Measurements from ENCODE around the gene AQP5.

Gene AQP5

GRCh38 chr12:49962861-49963765, 1.4 kb downstream of the AQP5 start:
- Histone ChIP-seq H3K27me3 (ENCODE audit: control insufficient read depth in 1 of 2, insufficient read depth in 2 of 2, low read length in 2 of 2) (peaks cover 31 to 36% of the 10 kb centered on the region in 2 donors), H3K4me3 (ENCODE audit: low read depth in 1 of 2, low read length in 2 of 2) (no peak overlapping the region), H3K27ac (ENCODE audit: low read depth, low read length) (no peak overlapping the region)

GRCh38 chr12:49963976-49964815, 2.5 kb downstream of the AQP5 start:
- Histone ChIP-seq H3K4me3 (ENCODE audit: low read depth in 1 of 2, low read length in 2 of 2) (no peak overlapping the region), H3K27me3 (ENCODE audit: control insufficient read depth in 1 of 2, insufficient read depth in 2 of 2, low read length in 2 of 2) (peaks cover 20 to 30% of the 10 kb centered on the region in 2 donors), H3K9ac (ENCODE audit: low read length) (no peak overlapping the region), H3K4me1 (ENCODE audit: insufficient read depth, low read length) (peaks cover 11% of the 10 kb centered on the region), H3K27ac (ENCODE audit: low read depth, low read length) (no peak overlapping the region), H3K9me3 (ENCODE audit: low read length) (no peaks in the 10 kb centered on the region), H3K36me3 (ENCODE audit: insufficient read depth, low read length) (no peaks in the 10 kb centered on the region)

More at GRCh38 chr12:49962861-49963765, 1.4 kb downstream of the AQP5 start:
- Histone ChIP-seq H3K4me1 (ENCODE audit: insufficient read depth, low read length) (peaks cover 11% of the 10 kb centered on the region), H3K9ac (ENCODE audit: low read length) (no peak overlapping the region), H3K36me3 (ENCODE audit: insufficient read depth, low read length) (no peaks in the 10 kb centered on the region), H3K9me3 (ENCODE audit: low read length) (no peaks in the 10 kb centered on the region)

GRCh38 chr12:49964849-49965624, 3.4 kb downstream of the AQP5 start:
- H3K36me3 ChIP-seq (ENCODE audit: insufficient read depth, low read length) = no peaks in the 10 kb centered on the region
- no peaks in the 10 kb centered on the region for H3K9me3 ChIP-seq (ENCODE audit: low read length)
- no peak overlapping the region for H3K27ac ChIP-seq (ENCODE audit: low read depth, low read length)
- H3K27me3 ChIP-seq (ENCODE audit: control insufficient read depth in 1 of 2, insufficient read depth in 2 of 2, low read length in 2 of 2) = peaks cover 12 to 22% of the 10 kb centered on the region in 2 donors
- no peak overlapping the region for H3K4me3 ChIP-seq (ENCODE audit: low read depth in 1 of 2, low read length in 2 of 2)
- no peak overlapping the region for H3K9ac ChIP-seq (ENCODE audit: low read length)
- peaks cover 11% of the 10 kb centered on the region for H3K4me1 ChIP-seq (ENCODE audit: insufficient read depth, low read length)

GRCh38 chr12:49965836-49966235, 4.2 kb downstream of the AQP5 start:
- Histone ChIP-seq H3K27ac (ENCODE audit: low read depth, low read length) (no peak overlapping the region), H3K4me3 (ENCODE audit: low read depth in 1 of 2, low read length in 2 of 2) (no peak overlapping the region), H3K27me3 (ENCODE audit: control insufficient read depth in 1 of 2, insufficient read depth in 2 of 2, low read length in 2 of 2) (peaks cover 4 to 14% of the 10 kb centered on the region in 2 donors)

GRCh38 chr12:49966511-49967041, 4.9 kb downstream of the AQP5 start:
- H3K4me1 ChIP-seq (ENCODE audit: insufficient read depth, low read length) = peaks cover 11% of the 10 kb centered on the region
- no peaks in the 10 kb centered on the region for H3K9me3 ChIP-seq (ENCODE audit: low read length)
- H3K36me3 ChIP-seq (ENCODE audit: insufficient read depth, low read length) = no peaks in the 10 kb centered on the region
- peaks cover 0 to 9% of the 10 kb centered on the region in 2 donors for H3K27me3 ChIP-seq (ENCODE audit: control insufficient read depth in 1 of 2, insufficient read depth in 2 of 2, low read length in 2 of 2)
- H3K9ac ChIP-seq (ENCODE audit: low read length) = no peak overlapping the region
- H3K4me3 ChIP-seq (ENCODE audit: low read depth in 1 of 2, low read length in 2 of 2) = no peak overlapping the region
- H3K27ac ChIP-seq (ENCODE audit: low read depth, low read length) = no peak overlapping the region

More at GRCh38 chr12:49965836-49966235, 4.2 kb downstream of the AQP5 start:
- H3K4me1 ChIP-seq (ENCODE audit: insufficient read depth, low read length) = peaks cover 11% of the 10 kb centered on the region
- H3K9me3 ChIP-seq (ENCODE audit: low read length) = no peaks in the 10 kb centered on the region
- no peaks in the 10 kb centered on the region for H3K36me3 ChIP-seq (ENCODE audit: insufficient read depth, low read length)
- no peak overlapping the region for H3K9ac ChIP-seq (ENCODE audit: low read length)

- Histone ChIP-seq H3K9me3 (ENCODE audit: low read length) (no peaks in the 10 kb centered on the region), H3K4me1 (ENCODE audit: insufficient read depth, low read length) (peaks cover 11% of the 10 kb centered on the region), H3K9ac (ENCODE audit: low read length) (no peak overlapping the region), H3K27ac (ENCODE audit: low read depth, low read length) (no peak overlapping the region), H3K27me3 (ENCODE audit: control insufficient read depth in 1 of 2, insufficient read depth in 2 of 2, low read length in 2 of 2) (peaks cover 0 to 9% of the 10 kb centered on the region in 2 donors), H3K4me3 (ENCODE audit: low read depth in 1 of 2, low read length in 2 of 2) (peak overlapping the region in 1 of 2 donors; percentile 65), H3K36me3 (ENCODE audit: insufficient read depth, low read length) (no peaks in the 10 kb centered on the region)
Observed at GRCh38 chr12:49967042-49967776, 5.5 kb downstream of the AQP5 start.

GRCh38 chr12:49967777-49968250, 6.1 kb downstream of the AQP5 start:
- no peak overlapping the region for H3K9ac ChIP-seq (ENCODE audit: low read length)
- H3K36me3 ChIP-seq (ENCODE audit: insufficient read depth, low read length) = no peaks in the 10 kb centered on the region
- peaks cover 11% of the 10 kb centered on the region for H3K4me1 ChIP-seq (ENCODE audit: insufficient read depth, low read length)
- peaks cover 0 to 9% of the 10 kb centered on the region in 2 donors for H3K27me3 ChIP-seq (ENCODE audit: control insufficient read depth in 1 of 2, insufficient read depth in 2 of 2, low read length in 2 of 2)
- H3K9me3 ChIP-seq (ENCODE audit: low read length) = no peaks in the 10 kb centered on the region
- H3K4me3 ChIP-seq (ENCODE audit: low read depth in 1 of 2, low read length in 2 of 2) = peak overlapping the region in 1 of 2 donors; percentile 65
- H3K27ac ChIP-seq (ENCODE audit: low read depth, low read length) = no peak overlapping the region

- H3K27me3 ChIP-seq (ENCODE audit: control insufficient read depth in 1 of 2, insufficient read depth in 2 of 2, low read length in 2 of 2) = peaks cover 0 to 9% of the 10 kb centered on the region in 2 donors
- H3K27ac ChIP-seq (ENCODE audit: low read depth, low read length) = no peak overlapping the region
- peaks cover 11% of the 10 kb centered on the region for H3K4me1 ChIP-seq (ENCODE audit: insufficient read depth, low read length)
- no peaks in the 10 kb centered on the region for H3K9me3 ChIP-seq (ENCODE audit: low read length)
- no peak overlapping the region for H3K4me3 ChIP-seq (ENCODE audit: low read depth in 1 of 2, low read length in 2 of 2)
- H3K36me3 ChIP-seq (ENCODE audit: insufficient read depth, low read length) = no peaks in the 10 kb centered on the region
- no peak overlapping the region for H3K9ac ChIP-seq (ENCODE audit: low read length)
Observed at GRCh38 chr12:49968471-49968870, 6.8 kb downstream of the AQP5 start.

- Histone ChIP-seq H3K27ac (ENCODE audit: low read depth, low read length) (no peak overlapping the region), H3K4me1 (ENCODE audit: insufficient read depth, low read length) (peaks cover 15% of the 10 kb centered on the region), H3K9ac (ENCODE audit: low read length) (no peak overlapping the region), H3K36me3 (ENCODE audit: insufficient read depth, low read length) (no peaks in the 10 kb centered on the region), H3K4me3 (ENCODE audit: low read depth in 1 of 2, low read length in 2 of 2) (no peak overlapping the region), H3K9me3 (ENCODE audit: low read length) (no peaks in the 10 kb centered on the region), H3K27me3 (ENCODE audit: control insufficient read depth in 1 of 2, insufficient read depth in 2 of 2, low read length in 2 of 2) (peaks cover 0 to 9% of the 10 kb centered on the region in 2 donors)
Observed at GRCh38 chr12:49969027-49969426, 7.4 kb downstream of the AQP5 start.
